SU-DHL-6 (cell line): ENCODE results near the gene NLGN3.

Source experiments
- H2AFZ ChIP-seq: fragments of 200-600 bp; sonication (generic); 2 replicates; pipeline ENCODE4 v1.6.1; 2014; ENCODE audit warnings: low read depth, mild to moderate bottlenecking, moderate library complexity, mixed read lengths, antibody characterized with exemption, low read length; ENCODE audit not compliant: severe bottlenecking
- H3F3A ChIP-seq: fragments of 200-600 bp; shearing (Covaris generic); 2 replicates; pipeline ENCODE4 v1.6.0; 2016; ENCODE audit warnings: antibody characterized with exemption, mild to moderate bottlenecking; ENCODE audit not compliant: insufficient read depth
- H3K27ac ChIP-seq: fragments of 200-600 bp; sonication (generic); 2 replicates; pipeline ENCODE4 v1.5.1; 2016; ENCODE audit warnings: low read depth, mild to moderate bottlenecking, low read length, moderate library complexity, mixed read lengths
- H3K27me3 ChIP-seq: fragments of 200-600 bp; sonication (generic), shearing (Covaris generic); 2 replicates; pipeline ENCODE4 v1.6.0; 2014; ENCODE audit warnings: mild to moderate bottlenecking, low read length
- H3K36me3 ChIP-seq: fragments of 200-600 bp; sonication (generic); 2 replicates; pipeline ENCODE4 v1.6.1; 2014; ENCODE audit warnings: mild to moderate bottlenecking, low read length, mixed read lengths
- H3K4me2 ChIP-seq: fragments of 300-600, 200-600 bp; shearing (Covaris generic), sonication (generic); 2 replicates; pipeline ENCODE4 v1.6.0; 2014; ENCODE audit warnings: low read length, low read depth, mild to moderate bottlenecking; ENCODE audit not compliant: poor library complexity, severe bottlenecking
- H3K4me3 ChIP-seq: fragments of 200-600 bp; sonication (generic); 2 replicates; pipeline ENCODE4 v1.5.1; 2014; ENCODE audit warnings: antibody characterized with exemption, low read length, mild to moderate bottlenecking, mixed read lengths; ENCODE audit not compliant: insufficient read depth, poor library complexity, severe bottlenecking
- H3K79me2 ChIP-seq: fragments of 200-600 bp; sonication (generic); 2 replicates; pipeline ENCODE4 v1.6.1; 2014; ENCODE audit warnings: mild to moderate bottlenecking, low read length, moderate library complexity; ENCODE audit not compliant: insufficient read depth
- H3K9ac ChIP-seq: fragments of 200-600 bp; sonication (generic); 2 replicates; pipeline ENCODE4 v1.7.0; 2014; ENCODE audit warnings: mild to moderate bottlenecking, low read length
- H3K9me2 ChIP-seq: fragments of 200-600 bp; sonication (generic); replicated peaks from 2 replicates; pipeline ENCODE4 v1.6.1; 2014; ENCODE audit warnings: low read length; ENCODE audit not compliant: insufficient read depth
- H3K9me3 ChIP-seq: fragments of 200-600 bp; sonication (generic); 2 replicates; pipeline ENCODE4 v1.6.1; 2014; ENCODE audit warnings: low read length, mixed read lengths; ENCODE audit not compliant: insufficient read depth
- H4K20me1 ChIP-seq: fragments of 200-600 bp; sonication (generic); 2 replicates; pipeline ENCODE4 v1.6.1; 2014; ENCODE audit warnings: low read depth, mild to moderate bottlenecking, antibody characterized with exemption, low read length, moderate library complexity, mixed read lengths
- EZH2phosphoT487 ChIP-seq: fragments of 200-600 bp; sonication (generic), shearing (Covaris generic); conservative IDR thresholded peaks from 2 replicates; pipeline ENCODE4 v1.6.1; 2018; ENCODE audit warnings: mild to moderate bottlenecking, antibody characterized with exemption, low read length, moderate library complexity, mixed read lengths
- TF ChIP-seq, protein P1 (sequence below): fragments of 200-600 bp; sonication (generic); IDR thresholded peaks from one replicate; pipeline ENCODE4 v1.5.1; 2017; ENCODE audit warnings: antibody characterized with exemption, mild to moderate bottlenecking, low read length, moderate library complexity; ENCODE audit not compliant: insufficient read depth, poor library complexity, severe bottlenecking

The NLGN3 gene

DNA sequence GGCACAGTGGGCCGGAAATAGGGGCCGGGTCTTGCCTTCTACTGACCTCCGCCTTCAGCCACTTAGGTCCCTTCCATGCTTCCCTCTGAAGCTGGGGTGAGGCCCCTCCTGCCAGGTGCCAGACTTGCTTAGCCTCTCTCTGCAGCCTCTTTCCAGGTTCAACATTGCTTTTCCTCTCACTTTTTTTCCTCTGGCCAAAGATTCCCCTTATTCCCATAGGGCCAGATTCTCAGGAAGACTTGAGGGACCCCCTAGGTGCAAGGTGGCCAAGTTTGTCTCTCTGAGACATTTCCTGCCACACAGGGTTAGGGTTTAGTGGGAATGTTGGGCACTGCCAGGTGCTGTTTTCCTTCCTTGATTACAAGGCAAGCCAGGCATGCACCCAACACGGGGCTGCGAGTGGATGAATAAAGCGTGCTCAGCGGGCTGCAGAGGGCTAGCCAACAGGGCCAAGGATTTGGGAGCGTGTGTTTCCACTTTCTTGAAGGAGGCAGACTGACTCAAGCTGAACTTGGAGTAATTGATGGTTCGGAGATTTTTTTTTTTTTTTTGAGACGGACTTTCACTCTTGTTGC is 70.8 kb downstream of the NLGN3 start:
- Histone ChIP-seq H3K4me2 (no peak overlapping the region), H3F3A (no peaks in the 10 kb centered on the region), H3K9ac (no peak overlapping the region), H3K36me3 (no peaks in the 10 kb centered on the region), H3K27me3 (no peaks in the 10 kb centered on the region), H3K9me3 (no peaks in the 10 kb centered on the region), H4K20me1 (no peaks in the 10 kb centered on the region), H3K79me2 (no peaks in the 10 kb centered on the region), H3K9me2 (no peaks in the 10 kb centered on the region), H2AFZ (no peak overlapping the region), H3K4me3 (no peak overlapping the region), H3K27ac (no peak overlapping the region)
- TF ChIP-seq, protein P1, sequence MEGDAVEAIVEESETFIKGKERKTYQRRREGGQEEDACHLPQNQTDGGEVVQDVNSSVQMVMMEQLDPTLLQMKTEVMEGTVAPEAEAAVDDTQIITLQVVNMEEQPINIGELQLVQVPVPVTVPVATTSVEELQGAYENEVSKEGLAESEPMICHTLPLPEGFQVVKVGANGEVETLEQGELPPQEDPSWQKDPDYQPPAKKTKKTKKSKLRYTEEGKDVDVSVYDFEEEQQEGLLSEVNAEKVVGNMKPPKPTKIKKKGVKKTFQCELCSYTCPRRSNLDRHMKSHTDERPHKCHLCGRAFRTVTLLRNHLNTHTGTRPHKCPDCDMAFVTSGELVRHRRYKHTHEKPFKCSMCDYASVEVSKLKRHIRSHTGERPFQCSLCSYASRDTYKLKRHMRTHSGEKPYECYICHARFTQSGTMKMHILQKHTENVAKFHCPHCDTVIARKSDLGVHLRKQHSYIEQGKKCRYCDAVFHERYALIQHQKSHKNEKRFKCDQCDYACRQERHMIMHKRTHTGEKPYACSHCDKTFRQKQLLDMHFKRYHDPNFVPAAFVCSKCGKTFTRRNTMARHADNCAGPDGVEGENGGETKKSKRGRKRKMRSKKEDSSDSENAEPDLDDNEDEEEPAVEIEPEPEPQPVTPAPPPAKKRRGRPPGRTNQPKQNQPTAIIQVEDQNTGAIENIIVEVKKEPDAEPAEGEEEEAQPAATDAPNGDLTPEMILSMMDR, result no peak
- no peak for TF ChIP-seq EZH2phosphoT487

DNA sequence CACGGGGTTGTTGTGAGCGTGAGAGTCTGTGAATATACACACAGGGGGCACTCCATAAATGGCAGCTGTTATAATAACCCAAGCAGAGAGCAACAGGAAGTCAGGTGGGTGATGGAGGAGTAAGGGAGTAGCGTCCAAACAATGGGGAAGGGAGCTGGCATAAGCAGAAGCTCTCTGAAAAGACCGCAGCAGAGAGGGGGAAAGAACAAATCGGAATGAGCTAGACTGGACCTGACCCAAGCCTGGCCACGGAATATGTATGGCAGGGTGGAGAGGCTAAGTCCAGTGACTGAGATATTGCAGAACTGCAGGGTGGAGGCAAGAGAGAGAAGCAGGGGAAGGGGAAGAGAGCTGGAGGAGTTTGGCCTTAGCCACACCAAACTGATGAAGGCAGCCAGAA is 71.8 kb downstream of the NLGN3 start:
- no peaks in the 10 kb centered on the region for H3F3A ChIP-seq
- TF ChIP-seq, protein P1, result no peak
- no peak for TF ChIP-seq EZH2phosphoT487
- no peak overlapping the region for H2AFZ ChIP-seq
- H3K4me3 ChIP-seq, result no peak overlapping the region
- no peak overlapping the region for H3K27ac ChIP-seq
- no peaks in the 10 kb centered on the region for H3K79me2 ChIP-seq
- H3K9ac ChIP-seq, result no peak overlapping the region
- H3K9me2 ChIP-seq, result no peaks in the 10 kb centered on the region
- H3K9me3 ChIP-seq, result no peaks in the 10 kb centered on the region
- no peaks in the 10 kb centered on the region for H3K36me3 ChIP-seq
- no peak overlapping the region for H3K4me2 ChIP-seq
- H3K27me3 ChIP-seq, result no peaks in the 10 kb centered on the region
- no peaks in the 10 kb centered on the region for H4K20me1 ChIP-seq

DNA sequence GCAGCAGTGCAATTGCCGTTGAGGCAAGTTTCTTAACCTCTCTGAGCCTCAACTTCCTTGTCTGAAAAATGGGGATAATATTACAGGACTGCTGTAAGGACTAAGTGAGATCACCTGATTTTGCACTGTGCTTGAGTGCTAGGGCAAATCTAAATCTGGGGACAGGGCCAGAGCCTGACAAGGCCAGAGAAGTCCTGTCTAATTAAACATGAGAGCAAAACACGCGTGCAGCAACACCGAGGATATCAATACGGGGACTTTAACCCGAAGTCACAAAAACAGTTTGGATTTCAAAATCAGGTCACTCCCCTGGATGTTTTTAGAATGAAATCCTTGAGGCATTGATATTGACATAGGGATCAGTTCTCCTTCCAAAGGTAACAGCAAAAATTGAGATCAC is 72.7 kb downstream of the NLGN3 start:
- Histone ChIP-seq H3K79me2 (no peaks in the 10 kb centered on the region), H3K4me3 (no peak overlapping the region), H4K20me1 (no peaks in the 10 kb centered on the region), H3K27me3 (no peaks in the 10 kb centered on the region), H3K9me2 (no peaks in the 10 kb centered on the region), H3K9me3 (no peaks in the 10 kb centered on the region), H2AFZ (no peak overlapping the region), H3K4me2 (no peak overlapping the region), H3K9ac (no peak overlapping the region), H3F3A (no peaks in the 10 kb centered on the region), H3K27ac (no peak overlapping the region), H3K36me3 (no peaks in the 10 kb centered on the region)
- no peak for TF ChIP-seq EZH2phosphoT487
